Activated CD8-positive, alpha-beta memory T cell treated with anti-CD3 and anti-CD28 coated beads for 1 hour (primary cell): ENCODE results near the gene USP22.
"Not testable (repeated sequence)": the region's sequence is repeated elsewhere in the genome, so short reads cannot be mapped to it uniquely, and the experiment has no call there.

Experiments used
- DNase-seq, 2 donors: peaks; one replicate each; pipeline ENCODE4 v3.0.0-alpha.2; 2020; ENCODE audit warnings: low read depth in 1 of 2; ENCODE audit errors: extremely low read depth in 1 of 2

USP22 gene

GRCh38 chr17:21042458-21043295 lies at the start of gene USP22:
Gene USP22, minus strand, starts transcription at chr17:21043011. Its CDS starts 176 bp downstream, at chr17:21042835.
- DNase-seq: no peak

GRCh38 chr17:21090902-21091618 lies 48.2 kb upstream of the USP22 start:
- no peak for DNase-seq

DNA sequence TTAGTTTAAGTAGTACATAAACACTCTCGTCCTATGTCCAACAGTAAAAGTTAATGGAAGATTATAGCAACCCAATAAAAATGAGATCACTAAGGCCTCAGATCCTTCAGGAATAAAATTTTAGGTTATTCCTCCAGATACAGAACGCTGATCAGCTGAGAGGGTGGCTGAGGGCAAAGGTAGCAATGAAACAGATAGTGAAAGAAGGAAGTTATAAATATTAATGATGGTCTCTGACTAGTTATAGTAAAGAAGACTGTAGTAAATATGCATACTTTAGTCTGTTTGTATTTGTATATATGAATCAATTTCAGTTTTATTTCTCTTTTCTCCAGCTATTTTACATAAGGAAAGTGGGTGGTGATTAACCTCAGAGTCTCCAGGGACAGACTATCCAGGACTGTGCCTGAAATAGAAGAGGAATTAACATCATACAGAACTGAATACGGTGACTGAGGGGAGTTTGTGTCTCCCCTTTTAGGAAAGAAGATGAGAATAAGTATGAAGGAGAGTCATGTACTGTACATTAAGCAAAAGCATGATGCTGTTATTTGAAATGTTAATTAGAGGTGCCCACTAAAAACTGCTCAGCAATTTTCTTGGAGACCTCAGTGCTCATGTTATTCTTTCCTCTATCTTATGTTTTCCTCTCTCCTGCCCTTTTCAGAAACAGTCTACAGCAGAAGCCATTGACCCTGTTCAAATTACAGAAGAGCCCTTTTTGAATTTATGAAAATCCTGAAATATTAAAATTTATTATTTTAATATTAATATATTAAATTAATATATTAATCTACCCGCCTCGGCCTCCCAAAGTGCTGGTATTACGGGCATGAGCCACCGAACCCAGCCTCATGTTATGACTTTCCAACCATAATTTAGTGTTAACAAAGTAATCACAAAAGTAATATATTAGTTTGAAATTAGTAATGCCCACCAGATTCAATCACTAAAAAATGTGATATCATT lies 47.4 kb upstream of the USP22 start:
- DNase-seq: no peak

DNA sequence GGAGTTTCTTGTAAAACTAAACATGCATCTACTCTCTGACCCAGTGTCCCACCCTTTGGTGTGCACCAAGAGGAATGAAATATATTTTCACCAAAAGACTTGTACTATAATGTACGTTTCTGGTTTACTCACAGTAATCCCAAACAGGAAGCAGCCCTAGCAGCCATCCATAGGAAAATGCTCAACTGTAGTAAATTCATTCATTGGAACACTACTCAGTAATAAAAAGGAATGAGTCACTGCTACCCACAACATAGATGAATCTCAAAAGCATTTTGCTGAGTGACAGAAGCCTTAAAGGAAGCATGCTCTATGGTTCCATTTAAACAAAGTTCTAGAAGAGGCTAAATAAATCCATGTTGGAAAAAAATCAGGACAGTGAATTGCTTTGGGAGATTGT lies 46.3 kb upstream of the USP22 start:
- DNase-seq: no peak

DNA sequence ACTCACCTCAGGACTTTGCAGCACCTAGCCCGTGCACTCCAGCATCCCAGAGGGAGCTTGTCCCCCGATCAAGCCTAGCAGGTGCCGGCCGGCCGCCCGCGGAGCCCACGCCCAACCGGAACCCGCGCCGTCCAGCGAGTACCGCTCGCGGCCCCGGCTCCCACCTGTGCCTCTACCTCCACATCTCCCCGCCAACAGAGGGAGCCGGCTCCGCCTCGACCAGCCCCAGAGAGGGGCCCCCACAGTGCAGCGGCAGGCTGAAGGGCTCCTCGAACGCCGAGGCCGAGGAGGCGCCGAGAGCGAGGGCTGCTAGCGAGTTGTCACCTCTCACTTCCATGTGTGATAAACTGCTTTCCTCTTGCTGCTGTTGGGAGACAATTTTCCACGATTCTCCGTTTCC lies 42.9 kb upstream of the USP22 start:
- DNase-seq: no peak

GRCh38 chr17:21085280-21085679 lies 42.5 kb upstream of the USP22 start:
- DNase-seq: not testable (repeated sequence)

- DNase-seq: no peak
These were observed 39.2 kb upstream of the USP22 start for GRCh38 chr17:21082001-21082436.

DNA sequence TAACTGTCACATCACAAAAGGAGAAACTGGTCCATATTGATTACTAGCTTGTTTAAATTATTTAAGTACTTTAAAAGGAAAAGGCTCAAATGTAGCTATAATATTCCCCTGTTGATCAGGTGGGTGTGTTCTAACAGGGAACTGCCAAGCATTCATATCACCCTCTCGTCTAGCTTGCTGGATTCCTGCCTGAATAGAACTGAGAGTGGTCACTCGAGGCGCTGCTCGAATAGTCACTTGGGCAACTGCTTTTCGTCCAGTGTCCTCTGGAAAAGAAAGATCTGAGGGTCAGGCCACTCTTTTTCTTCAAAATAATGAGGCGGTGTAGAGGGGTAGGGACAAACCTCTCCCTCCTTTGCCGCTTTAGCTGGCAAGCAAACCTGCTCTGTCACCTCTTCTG lies 36.4 kb upstream of the USP22 start:
- no peak for DNase-seq

DNA sequence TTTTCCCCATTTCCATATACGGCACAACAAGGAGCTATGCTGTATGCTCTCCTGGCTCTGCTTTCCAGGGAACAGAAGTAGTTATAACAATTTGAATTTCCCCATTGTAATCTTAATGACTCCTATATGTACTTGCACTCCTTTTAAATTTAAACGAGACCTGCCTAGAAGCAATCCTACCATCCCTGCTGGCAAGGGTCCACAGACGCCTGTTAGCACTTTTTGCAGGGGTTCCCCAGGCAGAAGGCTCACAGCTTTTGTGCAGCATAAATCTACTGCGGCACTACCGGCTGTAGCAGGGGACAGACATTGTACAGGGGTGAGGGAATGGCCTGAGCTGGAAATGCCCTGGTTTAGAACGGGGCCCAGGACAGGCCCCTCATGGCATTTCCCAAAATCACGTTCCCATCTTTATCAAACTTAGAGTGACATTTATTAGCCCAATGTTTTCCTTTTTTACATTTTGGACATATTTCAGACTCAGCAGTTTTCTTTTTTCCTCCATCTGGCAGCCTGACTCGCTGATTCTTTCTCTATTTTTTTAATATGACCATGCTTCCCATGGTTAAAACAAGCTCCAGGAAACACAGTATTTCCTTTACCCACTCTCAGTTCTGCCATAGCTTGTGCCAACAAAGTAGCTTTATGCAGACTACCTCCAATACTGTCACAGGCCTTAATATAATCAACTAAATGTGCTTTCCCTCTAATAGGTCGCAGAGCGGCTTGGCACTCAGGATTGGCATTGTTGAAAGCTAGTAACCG lies 35.4 kb upstream of the USP22 start:
- no peak for DNase-seq

DNA sequence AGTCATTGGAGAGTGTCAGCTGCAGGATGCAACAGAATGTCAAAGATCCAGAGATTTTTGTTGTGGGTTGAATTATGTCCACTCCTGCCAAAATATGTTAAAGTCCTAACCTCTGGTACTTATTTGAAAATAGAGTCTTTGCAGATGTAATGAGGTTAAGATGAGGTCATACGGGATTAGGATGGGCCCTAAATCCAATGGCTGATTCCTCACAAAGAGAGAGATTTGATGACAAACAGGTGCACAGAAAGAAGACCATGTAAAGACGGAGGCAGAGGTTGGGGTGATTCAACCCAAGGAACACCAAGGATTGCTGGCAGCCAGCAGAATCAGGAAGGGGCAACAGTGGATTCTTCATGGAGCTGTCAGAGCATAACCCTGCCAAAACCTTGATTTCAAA lies 34.5 kb upstream of the USP22 start:
- DNase-seq: no peak

DNA sequence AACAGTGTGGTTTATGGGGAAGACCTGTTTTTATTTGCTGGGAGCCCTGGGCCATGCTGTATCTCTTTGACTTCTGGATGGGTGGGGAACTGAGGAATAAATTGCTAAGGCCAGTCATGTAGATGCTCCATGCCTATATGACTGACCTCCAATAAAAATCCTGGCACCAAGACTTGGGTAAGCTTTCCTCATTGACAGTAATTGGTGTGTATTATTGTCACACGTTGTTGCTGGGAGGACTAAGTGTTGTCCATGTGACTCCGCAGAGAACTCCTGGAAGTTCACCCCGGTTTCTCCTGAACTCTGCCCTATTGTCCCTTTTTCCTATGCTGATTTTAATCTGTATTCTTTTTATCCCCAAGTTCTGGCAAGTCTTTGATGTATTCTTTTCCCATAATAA lies 33.4 kb upstream of the USP22 start:
- no peak for DNase-seq

DNA sequence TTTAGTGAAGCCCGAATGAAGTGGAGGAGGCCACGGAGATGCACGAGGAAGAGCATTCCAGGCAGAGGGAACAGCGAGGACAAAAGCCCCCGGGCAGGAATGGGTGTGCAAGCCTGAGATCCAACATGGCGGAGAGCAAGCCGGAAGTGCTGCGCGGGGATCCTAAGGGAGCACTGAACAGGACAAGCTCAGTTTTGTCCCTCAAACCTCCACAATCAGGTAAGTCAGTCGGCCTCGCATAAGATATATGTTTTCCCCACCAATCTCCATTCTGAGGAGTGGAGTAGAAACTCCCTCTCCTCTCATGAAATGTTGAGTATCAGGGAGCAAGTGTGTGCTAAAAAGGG lies 32.9 kb upstream of the USP22 start:
- no peak for DNase-seq

DNA sequence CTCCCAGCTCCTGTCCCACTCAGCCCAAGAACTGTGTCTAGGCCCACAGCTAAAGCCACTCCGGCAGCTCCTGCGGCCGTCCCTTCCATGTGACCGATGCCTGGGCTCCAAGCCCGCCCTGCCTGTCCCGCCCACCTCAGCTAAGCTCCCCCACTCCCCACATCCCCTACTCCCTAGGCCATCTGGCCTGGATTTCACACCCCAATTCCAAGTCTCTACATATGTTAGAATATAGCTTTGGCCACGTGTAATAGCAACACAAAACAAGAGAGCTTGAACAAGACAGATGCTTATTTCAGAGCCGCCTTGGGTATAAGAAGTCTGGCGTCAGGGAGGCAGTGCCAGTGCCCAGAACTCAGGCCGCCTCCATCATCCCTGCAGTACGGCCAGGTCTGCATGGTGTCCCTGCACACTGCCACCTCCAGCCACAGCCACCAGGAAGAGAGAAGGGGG lies 30.0 kb upstream of the USP22 start:
- DNase-seq: no peak

- no peak for DNase-seq
These were observed 23.6 kb upstream of the USP22 start for GRCh38 chr17:21066394-21066793.

- DNase-seq: no peak
These were observed 19.2 kb upstream of the USP22 start for GRCh38 chr17:21061971-21062526.

GRCh38 chr17:21061158-21061835 lies 18.5 kb upstream of the USP22 start:
- no peak for DNase-seq

- DNase-seq: no peak
These were observed 16.9 kb upstream of the USP22 start for GRCh38 chr17:21059761-21060160.

- DNase-seq: no peak
These were observed 15.5 kb upstream of the USP22 start for GRCh38 chr17:21058098-21058893.

DNA sequence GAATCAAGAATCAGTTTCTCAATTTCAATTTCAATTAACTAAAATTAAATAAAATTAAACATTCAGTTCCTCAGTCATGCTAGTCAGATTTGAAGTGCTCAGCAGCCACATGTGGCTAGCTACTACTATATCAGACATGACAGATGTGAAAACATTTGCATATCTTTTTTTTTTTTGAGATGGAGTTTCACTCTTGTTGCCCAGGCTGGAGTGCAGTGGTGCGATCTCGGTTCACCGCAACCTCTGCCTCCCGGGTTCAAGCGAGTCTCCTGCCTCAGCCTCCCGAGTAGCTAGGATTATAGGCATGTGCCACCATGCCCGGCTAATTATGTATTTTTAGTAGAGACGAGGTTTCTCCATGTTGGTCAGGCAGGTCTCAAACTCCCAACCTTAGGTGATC lies 10.2 kb upstream of the USP22 start:
- DNase-seq: not testable (repeated sequence)
